Measurements from ENCODE around the gene GRHL3. TPM values are rescaled to one million over a fixed set of nuclear protein-coding genes. Genes with fewer than 3 reads are reported as not detected.

Gene GRHL3
- total RNA-seq, 1 experiment from 2014 or later = 1.1 TPM

DNA sequence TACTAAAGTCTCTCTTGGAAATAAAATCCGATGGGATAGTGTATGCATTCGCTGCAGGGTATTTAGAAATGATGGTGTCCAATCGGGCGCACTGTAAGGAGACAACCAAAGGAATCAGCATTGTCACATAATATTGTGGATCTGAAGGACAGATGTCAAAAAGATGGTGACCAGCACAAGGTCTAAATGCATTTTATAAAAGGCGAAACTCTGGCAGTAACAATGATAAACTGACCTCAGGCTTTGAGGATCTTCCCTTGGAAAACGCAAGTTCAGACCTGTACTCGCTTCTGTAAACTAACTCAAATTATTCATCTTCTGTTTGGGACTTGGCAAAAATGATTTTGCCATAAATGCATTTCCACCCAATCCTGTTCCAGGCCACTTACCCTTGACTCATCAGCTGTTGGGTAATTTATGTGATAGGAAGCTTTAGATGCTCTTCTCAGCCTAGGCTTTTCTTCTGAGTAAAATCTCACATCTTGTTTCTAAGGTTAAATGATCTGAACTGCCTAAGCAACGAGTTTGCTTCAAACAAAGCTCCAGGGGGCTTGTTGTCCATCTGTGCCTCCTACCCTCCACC, 60.7 kb downstream of the GRHL3 start:
- peaks cover 26% of the 10 kb centered on the region for H3F3A ChIP-seq (ENCODE audit: insufficient read depth, low read depth)
- no peaks in the 10 kb centered on the region for H3K9me3 ChIP-seq (ENCODE audit: insufficient read depth, low read depth)
- no peaks in the 10 kb centered on the region for H3K79me2 ChIP-seq (ENCODE audit: low read depth)
- no TSS peak for BruUV-seq (replicated peaks)
- H3K4me2 ChIP-seq = peak overlapping the region; percentile 33; the same call in 1 of the 2 replicates
- H3K9me2 ChIP-seq (ENCODE audit: insufficient read depth) = no peaks in the 10 kb centered on the region
- POLR2A ChIA-PET (ENCODE audit: unreplicated experiment) = interaction anchor here (0.6 kb wide), 1 partner anchor 178 kb away, joined by 3 read pairs; no protein-coding TSS in a partner anchor
- DNase-seq = peak in 1 of 2 experiments; percentile 49
- H3K4me1 ChIP-seq (replicated peaks; ENCODE audit: insufficient read depth) = peaks cover 43% of the 10 kb centered on the region
- no peak overlapping the region for H3K4me3 ChIP-seq
- CTCF ChIA-PET = no interaction called here
- peak overlapping the region; percentile 68 for H3K27ac ChIP-seq
- intact Hi-C loops (cut with micrococcal nuclease; ENCODE audit: unreplicated experiment) = loop anchor here (5.0 kb wide), 1 partner anchor 58 kb away; no protein-coding TSS in a partner anchor
- H3K36me3 ChIP-seq (ENCODE audit: low read depth) = no peaks in the 10 kb centered on the region
- no peaks in the 10 kb centered on the region for H4K20me1 ChIP-seq (ENCODE audit: insufficient read depth)
- no peaks in the 10 kb centered on the region for H3K27me3 ChIP-seq (ENCODE audit: insufficient read depth, low read depth)
- TF ChIP-seq, protein P1, sequence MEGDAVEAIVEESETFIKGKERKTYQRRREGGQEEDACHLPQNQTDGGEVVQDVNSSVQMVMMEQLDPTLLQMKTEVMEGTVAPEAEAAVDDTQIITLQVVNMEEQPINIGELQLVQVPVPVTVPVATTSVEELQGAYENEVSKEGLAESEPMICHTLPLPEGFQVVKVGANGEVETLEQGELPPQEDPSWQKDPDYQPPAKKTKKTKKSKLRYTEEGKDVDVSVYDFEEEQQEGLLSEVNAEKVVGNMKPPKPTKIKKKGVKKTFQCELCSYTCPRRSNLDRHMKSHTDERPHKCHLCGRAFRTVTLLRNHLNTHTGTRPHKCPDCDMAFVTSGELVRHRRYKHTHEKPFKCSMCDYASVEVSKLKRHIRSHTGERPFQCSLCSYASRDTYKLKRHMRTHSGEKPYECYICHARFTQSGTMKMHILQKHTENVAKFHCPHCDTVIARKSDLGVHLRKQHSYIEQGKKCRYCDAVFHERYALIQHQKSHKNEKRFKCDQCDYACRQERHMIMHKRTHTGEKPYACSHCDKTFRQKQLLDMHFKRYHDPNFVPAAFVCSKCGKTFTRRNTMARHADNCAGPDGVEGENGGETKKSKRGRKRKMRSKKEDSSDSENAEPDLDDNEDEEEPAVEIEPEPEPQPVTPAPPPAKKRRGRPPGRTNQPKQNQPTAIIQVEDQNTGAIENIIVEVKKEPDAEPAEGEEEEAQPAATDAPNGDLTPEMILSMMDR (conservative IDR thresholded peaks at IDR 0.05) = no peak
- no peak for TF ChIP-seq EZH2 (IDR thresholded peaks at IDR 0.05; ENCODE audit: low read depth)
- H2AFZ ChIP-seq = no peak overlapping the region

DNA sequence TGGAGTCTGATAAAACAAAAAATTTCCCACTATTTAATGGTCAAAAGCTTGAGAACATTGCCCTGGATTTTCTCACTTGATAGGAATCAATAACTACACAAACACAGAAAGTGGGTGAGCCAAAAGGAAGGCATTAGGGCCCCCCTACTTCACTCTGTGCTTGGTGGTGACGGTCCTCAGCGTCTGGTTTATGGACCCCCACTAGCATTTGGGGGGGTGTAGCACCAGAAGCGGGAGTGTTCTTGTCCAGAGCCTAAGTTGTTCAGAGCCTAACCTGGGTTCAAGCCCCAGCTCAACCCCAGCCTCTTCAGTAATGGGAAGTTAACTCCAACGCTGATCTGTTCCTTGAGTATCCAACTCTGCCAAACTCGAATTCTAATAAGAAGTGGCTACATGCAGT, 61.4 kb downstream of the GRHL3 start:
- BruUV-seq (replicated peaks) = no TSS peak
- Histone ChIP-seq H3F3A (ENCODE audit: insufficient read depth, low read depth) (peaks cover 19% of the 10 kb centered on the region; the same call in 1 of the 2 replicates), H3K27me3 (ENCODE audit: insufficient read depth, low read depth) (no peaks in the 10 kb centered on the region), H4K20me1 (ENCODE audit: insufficient read depth) (no peaks in the 10 kb centered on the region), H3K36me3 (ENCODE audit: low read depth) (no peaks in the 10 kb centered on the region), H3K4me3 (no peak overlapping the region), H2AFZ (no peak overlapping the region), H3K9me3 (ENCODE audit: insufficient read depth, low read depth) (no peaks in the 10 kb centered on the region), H3K4me1 (replicated peaks; ENCODE audit: insufficient read depth) (peaks cover 38% of the 10 kb centered on the region), H3K79me2 (ENCODE audit: low read depth) (no peaks in the 10 kb centered on the region), H3K9me2 (ENCODE audit: insufficient read depth) (no peaks in the 10 kb centered on the region), H3K27ac (peak overlapping the region; percentile 68), H3K4me2 (peak overlapping the region; percentile 33; the same call in 1 of the 2 replicates)
- DNase-seq = no peak
- POLR2A ChIA-PET (ENCODE audit: unreplicated experiment) = no interaction called here
- intact Hi-C loops (cut with micrococcal nuclease; ENCODE audit: unreplicated experiment) = no loop called here
- TF ChIP-seq, protein P1 (conservative IDR thresholded peaks at IDR 0.05) = no peak
- CTCF ChIA-PET = interaction anchor here (0.5 kb wide), 1 partner anchor 59 kb away, joined by 5 read pairs; no protein-coding TSS in a partner anchor

DNA sequence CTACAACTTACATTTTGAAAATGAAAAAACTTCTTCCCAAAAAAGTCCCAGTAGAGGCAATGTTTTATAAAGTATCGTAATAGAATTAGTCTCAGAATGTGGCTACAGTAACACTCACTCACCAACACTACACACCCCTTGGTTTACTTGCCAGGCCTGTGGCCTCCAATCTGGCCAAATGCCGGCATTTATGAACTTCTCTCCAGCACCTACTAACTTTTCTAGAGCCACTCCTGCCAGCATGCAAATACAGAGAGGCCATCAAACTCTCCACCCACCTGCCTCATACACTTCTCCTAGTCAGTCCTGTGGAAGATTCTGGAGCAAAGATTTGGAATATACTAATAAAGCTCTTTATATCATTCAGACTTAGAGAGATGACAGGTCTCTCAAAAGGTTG, 62.1 kb downstream of the GRHL3 start:
- intact Hi-C loops (cut with micrococcal nuclease; ENCODE audit: unreplicated experiment) = no loop called here
- peaks cover 30% of the 10 kb centered on the region for H3K4me1 ChIP-seq (replicated peaks; ENCODE audit: insufficient read depth)

More for the DNA sequence above, 62.1 kb downstream of the GRHL3 start:
- Histone ChIP-seq H3F3A (ENCODE audit: insufficient read depth, low read depth) (peaks cover 11% of the 10 kb centered on the region; the same call in 1 of the 2 replicates), H3K27me3 (ENCODE audit: insufficient read depth, low read depth) (no peaks in the 10 kb centered on the region), H3K79me2 (ENCODE audit: low read depth) (no peaks in the 10 kb centered on the region), H3K27ac (no peak overlapping the region), H4K20me1 (ENCODE audit: insufficient read depth) (no peaks in the 10 kb centered on the region), H3K9me3 (ENCODE audit: insufficient read depth, low read depth) (no peaks in the 10 kb centered on the region), H2AFZ (no peak overlapping the region), H3K36me3 (ENCODE audit: low read depth) (no peaks in the 10 kb centered on the region), H3K4me2 (no peak overlapping the region), H3K4me3 (no peak overlapping the region), H3K9me2 (ENCODE audit: insufficient read depth) (no peaks in the 10 kb centered on the region)
- ChIA-PET CTCF (interaction anchor here (0.5 kb wide), 1 partner anchor 60 kb away, joined by 5 read pairs; no protein-coding TSS in a partner anchor), POLR2A (ENCODE audit: unreplicated experiment) (no interaction called here)
- BruUV-seq (replicated peaks) = no TSS peak
- TF ChIP-seq EZH2 (IDR thresholded peaks at IDR 0.05; ENCODE audit: low read depth) = no peak
- TF ChIP-seq, protein P1 (conservative IDR thresholded peaks at IDR 0.05) = no peak
- no peak for DNase-seq

Data from PC-9 (cell line).